ENCODE results near the gene NRXN2.

DNA sequence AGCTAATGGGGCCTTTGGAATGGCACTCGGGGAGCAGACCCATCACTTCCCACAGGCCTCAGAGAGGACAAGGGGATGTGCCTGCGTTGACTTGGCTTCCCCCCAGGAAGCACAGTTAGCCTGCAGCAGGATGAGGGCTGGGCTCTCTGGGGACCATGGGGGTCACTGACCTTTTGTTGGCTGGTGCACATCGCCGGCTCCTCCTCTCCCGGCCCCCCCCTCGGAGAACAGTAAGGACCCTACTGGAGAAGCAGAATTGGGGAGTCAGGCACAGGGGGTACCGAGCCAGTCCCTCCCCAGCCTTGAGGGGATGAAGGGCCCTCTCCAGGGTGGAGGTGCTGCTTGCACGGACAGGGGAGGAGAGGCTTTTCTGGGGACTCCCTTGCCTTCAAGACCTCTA lies 32.8 kb downstream of the NRXN2 start:
- TF ChIP-seq, protein P1, sequence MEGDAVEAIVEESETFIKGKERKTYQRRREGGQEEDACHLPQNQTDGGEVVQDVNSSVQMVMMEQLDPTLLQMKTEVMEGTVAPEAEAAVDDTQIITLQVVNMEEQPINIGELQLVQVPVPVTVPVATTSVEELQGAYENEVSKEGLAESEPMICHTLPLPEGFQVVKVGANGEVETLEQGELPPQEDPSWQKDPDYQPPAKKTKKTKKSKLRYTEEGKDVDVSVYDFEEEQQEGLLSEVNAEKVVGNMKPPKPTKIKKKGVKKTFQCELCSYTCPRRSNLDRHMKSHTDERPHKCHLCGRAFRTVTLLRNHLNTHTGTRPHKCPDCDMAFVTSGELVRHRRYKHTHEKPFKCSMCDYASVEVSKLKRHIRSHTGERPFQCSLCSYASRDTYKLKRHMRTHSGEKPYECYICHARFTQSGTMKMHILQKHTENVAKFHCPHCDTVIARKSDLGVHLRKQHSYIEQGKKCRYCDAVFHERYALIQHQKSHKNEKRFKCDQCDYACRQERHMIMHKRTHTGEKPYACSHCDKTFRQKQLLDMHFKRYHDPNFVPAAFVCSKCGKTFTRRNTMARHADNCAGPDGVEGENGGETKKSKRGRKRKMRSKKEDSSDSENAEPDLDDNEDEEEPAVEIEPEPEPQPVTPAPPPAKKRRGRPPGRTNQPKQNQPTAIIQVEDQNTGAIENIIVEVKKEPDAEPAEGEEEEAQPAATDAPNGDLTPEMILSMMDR (IDR thresholded peaks at IDR 0.05): no peak
- TF ChIP-seq EZH2 (IDR thresholded peaks at IDR 0.05): no peak
- no peak for TF ChIP-seq EZH2phosphoT487 (IDR thresholded peaks at IDR 0.05)
